HepG2 (cell line): ENCODE results near the gene CPSF7. TPM values are rescaled to one million over a fixed set of nuclear protein-coding genes. Genes with fewer than 3 reads are reported as not detected.

ENCODE experiments used
- ELK4 ChIP-seq: sonication (generic); formaldehyde crosslinking; IDR thresholded peaks from 2 replicates; pipeline ENCODE4 v1.9.0; 2021; ENCODE audit warnings: missing genetic modification reagents, borderline replicate concordance
- GRHL1 ChIP-seq: sonication (generic); formaldehyde crosslinking; conservative IDR thresholded peaks from 2 replicates; pipeline ENCODE4 v1.8.0; 2022; ENCODE audit warnings: missing genetic modification reagents
- HBP1 ChIP-seq: IDR thresholded peaks from 2 replicates; pipeline ENCODE4 v1.6.1; 2016; ENCODE audit warnings: low read depth, control low read depth
- IRF2 ChIP-seq: IDR thresholded peaks from 2 replicates; pipeline ENCODE4 v1.6.1; 2018; ENCODE audit warnings: missing genetic modification reagents, missing compliant biosample characterization
- KLF9 ChIP-seq: IDR thresholded peaks from 2 replicates; pipeline ENCODE4 v1.6.1; 2016; ENCODE audit warnings: low read depth
- MXD3 ChIP-seq: IDR thresholded peaks from 2 replicates; pipeline ENCODE4 v1.6.1; 2016; ENCODE audit warnings: mild to moderate bottlenecking, missing biosample characterization, missing genetic modification reagents
- NR1H2 ChIP-seq: sonication (generic); formaldehyde crosslinking; IDR thresholded peaks from 2 replicates; pipeline ENCODE4 v1.8.1; 2022; ENCODE audit warnings: low read depth, missing genetic modification reagents, borderline replicate concordance
- ONECUT2 ChIP-seq: sonication (generic); formaldehyde crosslinking; IDR thresholded peaks from 2 replicates; pipeline ENCODE4 v1.4.0; 2020; ENCODE audit warnings: missing genetic modification reagents
- SPEN ChIP-seq: sonication (generic); formaldehyde crosslinking; IDR thresholded peaks from 2 replicates; pipeline ENCODE4 v1.5.1; 2020; ENCODE audit warnings: low read depth, mild to moderate bottlenecking, missing genetic modification reagents
- SRSF1 ChIP-seq: fragments of 200-400 bp; formaldehyde crosslinking; optimal IDR thresholded peaks from 2 replicates; pipeline ENCODE3; 2017; ENCODE audit warnings: mild to moderate bottlenecking, low read depth, low read length, moderate library complexity
- XRCC5 ChIP-seq: fragments of 200-400 bp; formaldehyde crosslinking; optimal IDR thresholded peaks from 2 replicates; pipeline ENCODE3; 2017; ENCODE audit warnings: mild to moderate bottlenecking, low read length
- ZFP91 ChIP-seq: sonication (generic); formaldehyde crosslinking; IDR thresholded peaks from 2 replicates; pipeline ENCODE4 v1.9.0; 2022; ENCODE audit warnings: missing genetic modification reagents, mild to moderate bottlenecking, borderline replicate concordance
- ZNF260 ChIP-seq: sonication (generic); formaldehyde crosslinking; IDR thresholded peaks from 2 replicates; pipeline ENCODE4 v1.4.0; 2020; ENCODE audit warnings: missing genetic modification reagents, low read depth, mild to moderate bottlenecking, borderline replicate concordance
- ZNF605 ChIP-seq: sonication (generic); formaldehyde crosslinking; IDR thresholded peaks from 2 replicates; pipeline ENCODE4 v1.8.0; 2022; ENCODE audit warnings: mild to moderate bottlenecking, missing genetic modification reagents
- ZNF724P ChIP-seq: sonication (generic); formaldehyde crosslinking; IDR thresholded peaks from 2 replicates; pipeline ENCODE4 v1.8.0; 2022; ENCODE audit warnings: missing genetic modification reagents, borderline replicate concordance
- ZNF749 ChIP-seq: sonication (generic); formaldehyde crosslinking; IDR thresholded peaks from 2 replicates; pipeline ENCODE4 v1.8.0; 2022; ENCODE audit warnings: mild to moderate bottlenecking, missing genetic modification reagents, moderate library complexity, borderline replicate concordance
- ZNF850 ChIP-seq: sonication (generic); formaldehyde crosslinking; conservative IDR thresholded peaks from 2 replicates; pipeline ENCODE4 v1.9.0; 2021; ENCODE audit warnings: mild to moderate bottlenecking, missing genetic modification reagents
- ZSCAN25 ChIP-seq: sonication (generic); formaldehyde crosslinking; IDR thresholded peaks from 2 replicates; pipeline ENCODE4 v1.8.0; 2022; ENCODE audit warnings: mild to moderate bottlenecking, missing genetic modification reagents
- polyA plus RNA-seq, 8 experiments: library from polyadenylated mRNA; depleted of rRNA in 3 of 8; stranded (reverse) in 7 of 8; unstranded in 1 of 8; fragments of >200 nt; fragmentation: Illumina TruSeq in 4 of 8; extraction: Trizol in 4 of 8; gene quantifications; 2 replicates each; pipeline versions ENCODE4 v1.2.1 to v1.2.3, GENCODE V29; 2011 to 2016; ENCODE audit warnings: low read depth in 4 of 8, missing spikeins in 1 of 8, mixed read lengths in 1 of 8; ENCODE audit not compliant: insufficient read depth in 1 of 8
- total RNA-seq, 5 experiments: library from RNA; depleted of rRNA; stranded (reverse); fragments of >200 nt; fragmentation: Illumina TruSeq; extraction: Trizol; gene quantifications; 2 replicates each; pipeline ENCODE4 v1.2.3, GENCODE V29; 2016; ENCODE audit warnings: low read depth in 1 of 5
- TF ChIP-seq, protein P1 (sequence below): sonication (generic); formaldehyde crosslinking; IDR thresholded peaks from 2 replicates; pipeline ENCODE4 v1.5.0; 2020; ENCODE audit warnings: mild to moderate bottlenecking, missing genetic modification reagents

The CPSF7 gene
- total and polyA plus RNA-seq, 2 of the 13 experiments (the other 11 are each of a cell fraction or from before 2014, with no cell fraction given) = 34.1 to 36.8 TPM

GRCh38 chr11:61361741-61362541, 67.8 kb downstream of the CPSF7 start, which contains the start of the genes CYB561A3 and TMEM138 (continued):
- TF ChIP-seq GRHL1 (CRISPR knock-in tag) (no peak), ZNF260 (no peak), NR1H2 (CRISPR knock-in tag) (no peak), ZNF605 (CRISPR knock-in tag) (peak; percentile 90), ZNF749 (CRISPR knock-in tag) (peak; percentile 76; the same call in 1 of the 2 replicates), HBP1 (peak; percentile 18; the same call in 1 of the 2 replicates), ZNF850 (CRISPR knock-in tag) (no peak), KLF9 (peak; percentile 34; the same call in 1 of the 2 replicates), XRCC5 (peak; percentile 82), MXD3 (CRISPR knock-in tag) (peak; percentile 73), ONECUT2 (CRISPR knock-in tag) (no peak), SPEN (CRISPR knock-in tag) (peak; percentile 92), ZNF724P (CRISPR knock-in tag) (no peak), ZSCAN25 (CRISPR knock-in tag) (no peak; the same call in 1 of the 2 replicates), ZFP91 (CRISPR knock-in tag) (peak; percentile 91; the same call in 1 of the 2 replicates), ELK4 (CRISPR knock-in tag) (no peak), IRF2 (CRISPR knock-in tag) (0 out of 2 replicates have a peak, but pooled peaks have one; percentile 9), SRSF1 (peak; percentile 89)
- TF ChIP-seq, protein P1, sequence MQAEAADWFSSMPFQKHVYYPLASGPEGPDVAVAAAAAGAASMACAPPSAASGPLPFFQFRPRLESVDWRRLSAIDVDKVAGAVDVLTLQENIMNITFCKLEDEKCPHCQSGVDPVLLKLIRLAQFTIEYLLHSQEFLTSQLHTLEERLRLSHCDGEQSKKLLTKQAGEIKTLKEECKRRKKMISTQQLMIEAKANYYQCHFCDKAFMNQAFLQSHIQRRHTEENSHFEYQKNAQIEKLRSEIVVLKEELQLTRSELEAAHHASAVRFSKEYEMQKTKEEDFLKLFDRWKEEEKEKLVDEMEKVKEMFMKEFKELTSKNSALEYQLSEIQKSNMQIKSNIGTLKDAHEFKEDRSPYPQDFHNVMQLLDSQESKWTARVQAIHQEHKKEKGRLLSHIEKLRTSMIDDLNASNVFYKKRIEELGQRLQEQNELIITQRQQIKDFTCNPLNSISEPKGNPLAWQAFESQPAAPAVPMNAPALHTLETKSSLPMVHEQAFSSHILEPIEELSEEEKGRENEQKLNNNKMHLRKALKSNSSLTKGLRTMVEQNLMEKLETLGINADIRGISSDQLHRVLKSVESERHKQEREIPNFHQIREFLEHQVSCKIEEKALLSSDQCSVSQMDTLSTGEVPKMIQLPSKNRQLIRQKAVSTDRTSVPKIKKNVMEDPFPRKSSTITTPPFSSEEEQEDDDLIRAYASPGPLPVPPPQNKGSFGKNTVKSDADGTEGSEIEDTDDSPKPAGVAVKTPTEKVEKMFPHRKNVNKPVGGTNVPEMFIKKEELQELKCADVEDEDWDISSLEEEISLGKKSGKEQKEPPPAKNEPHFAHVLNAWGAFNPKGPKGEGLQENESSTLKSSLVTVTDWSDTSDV (CRISPR knock-in tag) = 0 out of 2 replicates have a peak, but pooled peaks have one; percentile 31
